Hypothalamus (tissue), 51 donors: ENCODE results near the gene C2CD4C.
"Not testable (repeated sequence)": the region's sequence is repeated elsewhere in the genome, so short reads cannot be mapped to it uniquely, and the experiment has no call there.

Source experiments
- DNase-seq, 51 donors: peaks; one replicate each; lab custom pipeline; 2025; lab: John Stamatoyannopoulos, UW

C2CD4C gene, protein sequence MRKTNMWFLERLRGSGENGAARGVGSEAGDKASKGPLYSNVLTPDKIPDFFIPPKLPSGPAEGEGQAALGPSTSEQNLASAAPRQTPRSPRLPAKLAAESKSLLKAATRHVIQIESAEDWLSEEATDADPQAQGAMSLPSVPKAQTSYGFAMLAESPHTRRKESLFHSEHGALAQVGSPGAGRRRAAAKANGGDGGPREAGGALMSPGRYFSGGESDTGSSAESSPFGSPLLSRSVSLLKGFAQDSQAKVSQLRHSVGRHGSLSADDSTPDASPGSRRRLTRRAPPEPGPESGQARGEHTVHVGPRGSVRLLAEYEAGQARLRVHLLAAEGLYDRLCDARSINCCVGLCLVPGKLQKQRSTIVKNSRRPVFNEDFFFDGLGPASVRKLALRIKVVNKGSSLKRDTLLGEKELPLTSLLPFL

DNA sequence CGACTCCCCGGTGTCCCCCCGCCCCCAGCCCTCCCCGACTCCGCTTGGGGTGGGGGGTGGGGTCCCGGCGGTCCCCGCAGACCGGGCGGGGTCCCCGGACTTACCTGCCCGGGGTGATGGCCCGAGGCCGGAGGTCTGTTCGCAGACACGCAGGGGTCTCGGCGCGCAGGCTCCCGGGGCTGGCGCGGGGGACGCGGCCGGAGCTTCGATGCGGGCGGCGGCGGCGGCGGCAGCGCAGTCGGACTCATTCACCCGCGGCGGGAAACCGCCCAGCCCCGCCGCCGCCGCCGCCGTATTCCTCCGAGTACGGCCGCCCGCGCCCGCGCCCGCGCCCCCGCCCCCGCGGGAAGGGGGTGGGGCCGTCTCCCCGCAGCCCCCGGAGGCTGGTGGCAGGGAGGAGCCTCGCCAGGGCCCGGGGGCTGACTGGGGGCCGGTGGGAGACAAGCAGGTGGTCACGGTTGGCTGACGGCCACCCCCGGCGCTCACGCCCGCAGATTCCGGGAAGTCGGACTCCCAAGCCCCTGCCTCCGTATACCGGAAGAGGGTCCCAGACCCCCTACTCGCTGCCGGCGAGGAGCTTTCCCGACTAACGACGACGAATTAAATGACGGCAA lies at the start of gene C2CD4C:
Gene C2CD4C (minus strand): TSS at position 246 of the 614 bp plus-strand sequence. CDS start 786 bp downstream, outside the sequence.
- DNase-seq, result peak in 8 of 51 donors; percentile 12 to 54 (median 32)

DNA sequence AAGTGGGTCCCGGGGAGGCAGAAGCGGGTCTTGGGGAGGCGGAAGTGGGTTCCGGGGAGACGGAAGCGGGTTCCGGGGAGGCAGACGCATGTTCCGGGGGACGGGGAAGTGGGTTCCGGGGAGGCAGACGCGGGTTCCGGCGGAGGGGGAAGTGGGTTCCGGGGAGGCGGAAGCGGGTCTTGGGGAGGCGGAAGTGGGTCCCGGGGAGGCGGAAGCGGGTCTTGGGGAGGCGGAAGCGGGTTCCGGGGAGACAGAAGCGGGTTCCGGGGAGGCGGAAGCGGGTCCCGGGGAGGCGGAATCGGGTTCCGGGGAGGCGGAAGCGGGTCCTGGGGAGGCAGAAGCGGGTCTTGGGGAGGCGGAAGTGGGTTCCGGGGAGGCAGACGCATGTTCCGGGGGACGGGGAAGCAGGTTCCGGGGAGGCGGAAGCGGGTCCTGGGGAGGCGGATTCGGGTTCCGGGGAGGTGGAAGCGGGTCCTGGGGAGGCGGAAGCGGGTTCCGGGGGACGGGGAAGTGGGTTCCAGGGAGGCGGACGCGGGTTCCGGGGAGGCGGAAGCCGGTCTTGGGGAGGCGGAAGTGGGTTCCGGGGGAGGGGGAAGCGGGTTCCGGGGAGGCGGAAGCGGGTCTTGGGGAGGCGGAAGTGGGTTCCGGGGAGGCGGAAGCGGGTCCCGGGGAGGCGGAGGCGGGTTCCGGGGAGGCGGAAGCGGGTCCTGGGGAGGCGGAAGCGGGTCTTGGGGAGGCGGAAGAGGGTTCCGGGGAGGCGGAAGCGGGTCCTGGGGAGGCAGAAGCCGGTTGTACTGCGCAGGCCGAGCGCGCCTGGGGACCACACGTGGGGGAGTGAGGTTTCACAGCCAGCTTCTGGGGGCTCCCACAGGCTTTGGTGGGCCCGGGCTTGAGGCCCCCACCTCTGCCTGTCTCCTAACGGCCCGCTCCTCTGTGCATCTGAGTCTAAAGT lies 49.4 kb upstream of the C2CD4C start:
- DNase-seq, result no peak

DNA sequence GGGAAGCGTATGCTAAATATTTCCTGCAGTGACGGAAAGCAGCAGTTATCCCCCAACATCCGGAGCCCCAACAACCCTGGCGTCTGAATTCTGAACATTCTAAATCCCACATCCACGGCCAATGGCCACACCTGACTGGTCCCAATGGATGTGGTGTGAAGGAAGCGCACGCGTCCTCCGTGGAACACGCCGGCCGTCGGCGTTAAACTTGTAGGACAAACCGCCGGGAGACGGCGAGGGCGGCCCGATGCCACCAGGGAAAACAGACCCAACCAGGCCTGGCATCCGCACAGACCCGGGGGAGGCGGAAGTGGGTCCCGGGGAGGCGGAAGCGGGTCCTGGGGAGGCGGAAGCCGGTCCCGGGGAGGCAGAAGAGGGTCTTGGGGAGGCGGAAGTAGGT lies 48.7 kb upstream of the C2CD4C start:
- DNase-seq, result no peak

DNA sequence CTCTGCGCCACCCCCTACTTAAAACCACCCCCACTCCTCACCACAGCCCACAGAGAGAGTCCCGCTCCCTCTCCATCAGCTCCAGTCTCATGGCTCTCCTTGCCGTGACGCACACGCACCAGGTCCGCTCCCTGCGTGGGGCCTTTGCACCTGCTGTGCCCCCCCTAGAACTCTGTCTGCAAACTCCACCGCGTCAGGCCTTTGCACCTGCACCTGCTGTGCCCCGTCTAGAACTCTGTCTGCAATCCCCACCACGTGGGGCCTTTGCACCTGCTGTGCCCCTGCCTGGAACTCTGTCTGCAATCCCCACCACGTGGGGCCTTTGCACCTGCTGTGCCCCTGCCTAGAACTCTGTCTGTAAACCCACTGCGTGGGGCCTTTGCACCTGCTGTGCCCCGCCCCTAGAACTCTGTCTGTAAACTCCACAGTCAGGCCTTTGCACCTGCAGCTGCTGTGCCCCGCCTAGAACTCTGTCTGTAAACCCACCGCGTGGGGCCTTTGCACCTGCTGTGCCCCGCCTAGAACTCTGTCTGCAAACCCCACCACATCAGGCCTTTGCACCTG lies 47.7 kb upstream of the C2CD4C start:
- DNase-seq, result no peak

DNA sequence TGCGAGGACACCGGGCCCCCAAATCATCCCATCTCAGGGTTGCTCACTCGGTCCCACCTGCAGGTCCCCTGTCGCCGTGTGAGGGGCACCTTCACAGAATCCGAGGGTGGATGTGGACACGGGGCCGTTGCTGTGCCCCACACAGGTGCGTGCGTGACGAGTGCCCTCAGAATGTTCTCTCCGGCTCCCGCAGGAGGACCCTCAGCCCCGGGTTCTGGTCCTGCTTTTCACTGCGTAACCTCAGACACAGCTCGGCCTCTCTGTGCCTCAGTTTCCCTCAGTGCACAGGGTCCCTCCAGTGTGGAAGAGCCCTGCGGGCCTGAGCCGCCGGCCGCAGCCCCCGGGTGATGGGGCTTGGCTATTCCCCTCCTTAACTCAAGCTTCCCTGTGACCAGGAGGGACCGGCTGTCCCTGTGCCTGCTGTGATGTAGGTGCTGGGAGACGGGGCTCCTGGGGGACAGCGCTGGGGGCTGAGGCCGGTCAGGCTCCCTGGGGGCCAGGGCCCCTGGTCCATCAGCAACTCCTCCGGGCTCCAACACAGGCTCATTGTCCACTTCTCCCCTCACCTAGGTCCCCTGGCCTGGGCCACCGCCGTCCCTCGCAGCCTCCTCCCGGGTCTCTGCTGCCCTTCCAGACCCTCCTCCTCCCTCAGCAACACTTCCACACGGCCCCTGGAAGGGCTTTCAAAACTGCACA lies 47.1 kb upstream of the C2CD4C start:
- DNase-seq, result no peak

DNA sequence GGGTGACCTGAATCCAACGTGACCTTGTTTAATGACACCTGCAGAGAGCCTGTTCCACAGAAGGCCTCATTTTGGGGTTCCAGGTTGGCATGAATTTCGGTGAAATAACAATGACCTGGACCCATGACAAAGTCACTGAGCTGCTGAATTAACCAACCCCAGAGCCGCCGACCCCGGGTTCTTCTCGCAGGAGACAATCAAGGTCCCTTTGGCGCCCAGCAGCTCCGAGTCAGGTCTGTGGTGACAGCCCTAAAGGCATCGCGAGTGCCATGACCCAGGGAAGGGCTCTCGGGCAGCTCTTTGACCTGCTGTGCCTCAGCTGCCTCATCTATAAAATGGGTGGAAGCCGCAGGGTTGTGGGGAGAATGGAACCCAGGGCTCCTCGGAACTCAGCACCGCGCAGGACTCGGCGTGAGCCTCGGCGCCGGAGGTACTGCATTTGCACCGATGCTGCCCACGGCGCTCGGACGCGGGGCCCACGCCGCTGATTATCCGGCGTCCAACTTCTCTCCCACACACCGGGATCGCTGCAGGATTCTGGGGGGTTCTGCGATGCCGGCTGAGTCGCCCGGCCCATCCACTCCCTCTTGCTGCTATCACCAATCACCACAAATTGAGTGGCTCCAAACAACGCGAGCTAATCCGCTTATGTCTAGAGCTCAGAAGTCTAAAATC lies 46.2 kb upstream of the C2CD4C start:
- DNase-seq, result no peak

DNA sequence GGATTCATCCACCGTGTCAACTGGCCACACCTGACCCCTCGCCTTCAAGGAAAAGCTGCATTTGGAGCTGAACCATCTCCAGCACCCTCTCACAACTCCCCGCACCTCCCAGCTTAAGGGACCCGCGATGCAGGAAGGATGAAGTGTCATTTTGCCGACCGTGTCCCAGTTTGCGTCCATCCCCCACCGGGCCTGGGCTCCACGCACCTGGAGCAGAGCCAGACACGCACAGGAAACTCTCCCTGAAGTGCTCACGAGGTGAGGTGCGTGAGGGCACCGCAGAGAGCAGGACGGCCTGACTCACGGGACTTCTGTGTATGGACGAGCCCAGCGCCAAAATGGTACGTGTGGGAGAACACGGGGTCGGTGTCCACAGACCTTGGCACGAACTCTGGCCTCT lies 44.7 kb upstream of the C2CD4C start:
- no peak for DNase-seq

DNA sequence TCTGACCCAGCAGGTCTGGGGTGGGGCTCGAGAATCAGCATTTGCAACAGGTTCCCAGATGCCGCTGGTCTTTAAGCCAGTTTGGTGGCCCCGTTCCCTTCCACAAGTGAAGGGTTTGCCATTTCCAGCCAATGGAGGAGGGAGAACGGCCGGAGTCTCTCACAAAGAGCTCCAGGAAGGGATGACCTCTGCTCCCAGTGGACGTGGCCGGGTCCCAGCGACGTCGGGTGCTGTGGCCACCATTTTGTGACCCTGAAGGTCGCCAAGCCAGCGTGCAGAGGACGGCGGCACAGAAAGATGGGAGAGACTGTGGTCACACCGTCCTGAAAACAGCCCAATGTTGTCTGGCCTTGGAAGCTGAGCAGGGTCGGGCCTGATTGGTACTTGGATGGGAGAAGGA lies 43.9 kb upstream of the C2CD4C start:
- no peak for DNase-seq

DNA sequence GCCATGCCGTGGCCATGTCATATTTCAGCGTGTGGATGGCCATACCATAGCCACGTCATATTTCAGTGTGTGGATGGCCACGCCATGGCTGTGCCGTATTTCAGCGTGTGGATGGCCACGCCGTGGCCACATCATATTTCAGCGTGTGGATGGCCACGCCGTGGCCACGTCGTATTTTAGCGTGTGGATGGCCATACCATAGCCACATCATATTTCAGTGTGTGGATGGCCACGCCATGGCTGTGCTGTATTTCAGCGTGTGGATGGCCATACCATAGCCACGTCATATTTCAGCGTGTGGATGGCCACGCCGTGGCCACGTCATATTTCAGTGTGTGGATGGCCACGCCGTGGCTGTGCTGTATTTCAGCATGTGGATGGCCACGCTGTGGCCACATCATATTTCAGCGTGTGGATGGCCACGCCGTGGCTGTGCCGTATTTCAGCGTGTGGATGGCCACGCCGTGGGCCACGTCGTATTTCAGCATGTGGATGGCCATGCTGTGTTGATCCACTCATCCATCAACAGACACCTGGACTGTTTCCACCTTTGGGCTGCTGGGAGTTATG lies 42.0 kb upstream of the C2CD4C start:
- DNase-seq, result not testable (repeated sequence)

DNA sequence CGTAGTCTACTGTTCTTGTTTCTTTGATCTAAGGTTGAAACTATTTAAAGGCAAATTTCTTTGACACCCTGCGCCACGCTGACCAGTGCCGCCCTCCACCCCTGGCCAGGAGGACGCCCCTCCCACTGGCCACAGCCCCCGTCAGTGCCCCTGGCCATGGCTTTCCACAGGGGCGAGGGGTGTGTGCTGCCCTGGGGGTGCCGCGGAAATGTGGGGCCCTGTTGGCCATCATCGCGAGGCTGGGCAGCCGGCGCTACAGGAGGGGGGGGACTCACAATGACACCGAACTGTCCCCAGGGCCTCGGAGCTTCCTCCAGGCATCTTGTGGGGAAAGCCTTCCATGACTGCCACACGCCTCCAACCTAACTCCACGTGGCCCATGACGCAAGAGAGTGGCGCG lies 41.0 kb upstream of the C2CD4C start:
- DNase-seq, result no peak

DNA sequence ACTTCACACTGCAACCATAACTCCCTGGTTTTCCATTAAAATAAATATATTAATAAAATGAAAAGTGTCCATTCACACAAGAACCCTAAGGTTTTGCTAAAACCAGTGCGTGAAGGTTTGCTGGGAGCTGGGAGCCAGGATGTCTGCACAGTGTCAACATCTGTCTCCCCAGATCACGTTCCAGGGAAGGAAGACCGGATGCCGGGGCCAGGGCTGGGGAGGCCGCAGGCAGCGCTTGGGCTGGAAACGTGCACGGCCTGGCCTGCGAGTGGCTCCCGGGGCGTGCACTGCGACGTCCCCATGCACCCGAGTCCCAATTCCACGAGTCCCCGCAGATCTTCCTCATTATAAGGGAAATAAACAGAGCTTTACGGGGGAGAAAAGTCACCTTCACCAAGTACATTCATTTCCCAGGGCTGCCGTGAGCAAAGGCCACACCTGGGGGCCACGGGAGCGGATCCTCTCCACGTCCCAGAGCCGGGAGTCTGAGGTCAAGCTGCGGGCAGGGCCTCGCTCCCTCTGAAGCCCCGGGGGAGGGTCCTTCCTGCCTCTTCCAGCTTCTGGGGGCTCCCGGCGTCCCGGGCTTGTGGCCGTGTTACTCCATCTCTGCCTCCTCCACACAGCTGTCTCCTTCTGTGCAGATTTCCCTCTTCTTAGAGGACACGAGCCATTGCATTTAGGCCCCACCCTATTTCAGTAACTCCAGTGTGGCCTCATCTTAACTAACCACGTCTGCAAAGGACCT lies 39.0 kb upstream of the C2CD4C start:
- no peak for DNase-seq

DNA sequence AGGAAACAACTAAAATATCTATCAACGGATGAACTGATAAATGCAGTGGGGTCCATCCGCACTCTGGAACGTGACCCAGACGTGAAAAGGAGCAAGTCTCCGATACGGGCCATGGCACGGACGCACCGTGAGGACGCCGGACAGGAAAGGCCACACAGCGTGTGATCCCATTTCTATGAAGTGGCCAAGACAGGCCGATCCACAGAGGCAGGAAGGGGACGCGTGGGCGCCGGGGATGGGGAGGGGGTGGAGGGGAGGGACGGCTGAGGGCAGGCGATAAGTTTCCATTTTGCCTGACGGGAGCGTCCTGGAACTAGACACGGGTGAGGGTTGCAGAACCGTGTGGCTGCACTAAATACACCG lies 38.1 kb upstream of the C2CD4C start:
- DNase-seq, result no peak

DNA sequence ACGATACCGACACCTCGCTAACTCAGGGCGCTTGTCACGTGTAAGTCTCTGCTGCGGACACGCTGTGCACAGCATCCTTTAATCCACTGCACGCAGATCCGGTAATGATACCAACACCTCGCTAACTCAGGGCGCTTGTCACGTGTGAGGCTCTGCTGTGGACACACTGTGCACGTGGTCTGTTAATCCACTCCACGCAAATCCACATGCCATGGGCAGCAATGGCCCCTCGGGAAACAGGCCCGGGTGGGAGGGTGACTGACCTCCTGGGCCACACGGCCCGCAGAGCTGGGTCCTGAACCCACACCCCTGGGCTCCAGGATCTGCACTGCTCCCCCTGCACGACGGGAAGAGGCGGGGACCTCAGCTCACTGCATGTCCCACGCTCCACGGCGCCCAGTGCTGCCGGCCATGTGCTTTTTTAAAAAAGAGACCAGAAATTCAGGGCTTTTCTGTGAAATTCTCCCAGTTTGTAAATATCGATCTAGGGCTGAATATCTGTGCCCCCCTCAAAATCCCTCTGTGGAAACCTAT lies 35.8 kb upstream of the C2CD4C start:
- no peak for DNase-seq

DNA sequence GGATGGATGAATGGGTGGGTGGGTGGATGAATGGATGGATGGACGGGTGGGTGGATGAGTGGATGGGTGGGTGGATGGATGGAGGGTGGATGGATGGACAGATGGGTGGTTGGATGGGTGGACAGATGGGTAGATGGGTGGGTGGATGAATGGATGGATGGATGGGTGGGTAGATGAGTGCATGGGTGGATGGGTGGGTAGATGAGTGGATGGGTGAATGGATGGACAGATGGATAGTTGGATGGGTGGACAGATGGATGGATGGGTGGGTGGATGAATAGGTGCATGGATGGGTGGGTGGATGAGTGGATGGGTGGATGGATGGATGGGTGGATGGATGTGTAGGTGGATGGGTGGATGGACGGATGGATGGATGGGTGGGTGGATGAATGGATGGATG lies 34.1 kb upstream of the C2CD4C start:
- no peak for DNase-seq

DNA sequence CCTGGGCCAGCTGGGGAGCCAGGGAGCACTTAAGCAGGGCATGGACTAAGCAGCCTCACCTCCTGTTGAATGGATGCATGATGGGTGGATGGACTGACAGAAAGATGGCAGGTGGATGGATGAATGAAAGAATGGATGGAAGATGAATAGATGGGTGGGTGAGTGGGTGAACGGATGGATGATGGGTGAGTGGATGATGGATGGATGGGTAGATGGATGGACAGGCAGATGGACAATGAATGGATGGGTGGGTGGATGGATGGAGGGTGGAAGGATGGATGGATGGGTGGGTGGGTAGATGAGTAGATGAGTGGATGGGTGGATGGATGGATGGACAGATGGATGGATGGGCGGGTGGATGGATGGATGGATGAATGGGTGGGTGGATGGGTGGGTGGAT lies 33.1 kb upstream of the C2CD4C start:
- DNase-seq, result no peak

DNA sequence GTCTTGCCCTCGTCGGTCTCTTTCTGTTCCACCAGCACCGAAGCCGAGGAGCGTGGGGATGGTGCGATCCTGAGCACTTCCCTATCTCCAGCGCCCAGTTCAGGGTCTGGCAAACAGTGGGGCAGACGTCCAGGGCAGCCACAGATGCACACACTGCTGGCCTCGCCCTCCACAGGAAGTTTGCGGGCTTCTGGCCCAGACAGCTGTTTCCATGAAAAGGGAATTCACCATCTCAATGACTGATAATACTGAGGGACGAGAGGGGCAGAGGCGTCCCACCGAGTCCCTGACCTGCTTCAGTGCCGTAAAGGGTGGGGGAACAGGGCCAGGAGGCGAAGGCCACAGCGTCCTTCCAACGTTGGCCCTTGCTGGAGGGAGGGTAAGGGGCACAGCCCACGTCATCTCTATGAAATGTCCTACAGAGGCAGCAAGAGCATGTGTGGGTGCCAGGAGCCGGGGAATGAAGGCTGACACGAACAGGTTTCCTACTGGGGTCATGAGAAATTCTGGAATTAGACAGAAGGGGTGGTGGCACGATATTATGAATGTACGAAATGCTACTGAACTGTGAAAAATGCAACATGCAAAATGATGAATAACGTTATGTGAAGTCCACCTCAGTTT lies 32.4 kb upstream of the C2CD4C start:
- DNase-seq, result no peak

DNA sequence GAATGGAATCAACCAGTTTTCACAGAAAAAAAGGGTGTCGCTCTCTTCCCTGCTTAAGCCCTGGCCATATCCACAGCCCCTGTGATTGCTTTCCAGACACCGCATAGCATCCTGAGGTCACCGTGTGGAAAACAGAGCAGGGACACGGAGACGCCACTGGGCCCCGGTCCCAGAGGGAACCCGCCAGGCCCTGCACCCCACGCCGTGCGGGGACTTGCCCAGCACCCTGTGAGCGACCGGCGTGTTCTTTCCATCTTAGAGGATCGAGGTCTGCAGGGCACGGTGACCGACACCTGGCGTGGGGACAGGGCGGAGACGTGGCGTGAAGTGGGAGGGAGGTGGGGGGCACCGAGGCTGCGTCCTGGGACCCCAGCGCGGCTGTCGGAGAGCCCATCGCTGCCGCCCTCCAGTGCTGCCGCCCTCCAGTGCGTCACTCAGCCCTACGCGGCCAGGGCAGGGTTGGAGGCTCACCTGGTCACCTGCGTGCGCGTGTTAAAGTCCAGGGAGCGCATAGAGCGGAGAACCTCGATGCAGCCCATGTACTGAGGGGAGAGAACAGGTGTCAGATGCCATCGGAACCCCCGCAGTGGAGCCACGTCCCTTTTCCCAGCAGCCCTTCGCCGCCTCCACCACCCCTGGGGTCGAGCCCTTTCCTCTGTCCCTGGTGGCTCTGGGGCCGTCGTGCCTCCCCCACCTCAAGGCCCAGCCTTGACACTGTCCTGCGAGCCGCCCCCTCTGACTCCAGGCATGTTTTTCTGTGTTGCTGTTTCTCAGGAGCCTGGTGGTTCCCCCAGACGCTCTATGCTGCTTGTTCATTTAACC lies 31.7 kb upstream of the C2CD4C start:
- DNase-seq, result no peak
